Small intestine (tissue), 7 donors: ENCODE measurements around the gene SLC7A6. TPM values are rescaled to one million over a fixed set of nuclear protein-coding genes. Genes with fewer than 3 reads are reported as not detected.

Source experiments
- DNase-seq, 2 donors: peaks; one replicate each; pipeline versions ENCODE4 v3.0.0 to v3.0.0-alpha.2; 2013
- FAIRE-seq: peaks from 2 replicates; lab custom pipeline; 2012; peaks lifted over from hg19 to GRCh38; lab: Jason Lieb, UNC
- H3K27ac ChIP-seq, 3 donors: one replicate each; pipeline ENCODE4 v1.5.1; 2013; ENCODE audit warnings: low read length in 2 of 3, mild to moderate bottlenecking in 2 of 3, control low read depth in 1 of 3, inconsistent platforms in 1 of 3, low read depth in 1 of 3, moderate library complexity in 1 of 3
- H3K27me3 ChIP-seq, 3 donors: one replicate each; pipeline ENCODE4 v1.6.1; 2013; ENCODE audit warnings: low read length in 3 of 3, inconsistent platforms in 1 of 3; ENCODE audit not compliant: control insufficient read depth in 3 of 3, insufficient read depth in 3 of 3
- H3K36me3 ChIP-seq, 3 donors: one replicate each; pipeline ENCODE4 v1.6.1; 2013; ENCODE audit warnings: low read length in 3 of 3, inconsistent platforms in 1 of 3, low read depth in 1 of 3, mild to moderate bottlenecking in 1 of 3, moderate library complexity in 1 of 3; ENCODE audit not compliant: control insufficient read depth in 3 of 3, insufficient read depth in 2 of 3
- H3K4me1 ChIP-seq, 3 donors: one replicate each; pipeline ENCODE4 v1.6.1; 2013; ENCODE audit warnings: low read length in 2 of 3, inconsistent platforms in 1 of 3, low read depth in 1 of 3, mild to moderate bottlenecking in 1 of 3, moderate library complexity in 1 of 3; ENCODE audit not compliant: control insufficient read depth in 3 of 3, insufficient read depth in 2 of 3
- H3K4me3 ChIP-seq, 3 donors: one replicate each; pipeline ENCODE4 v1.5.1; 2013; ENCODE audit warnings: low read length in 3 of 3, control low read depth in 1 of 3, inconsistent platforms in 1 of 3, low read depth in 1 of 3, mild to moderate bottlenecking in 1 of 3, moderate library complexity in 1 of 3
- H3K9me3 ChIP-seq, 2 donors: one replicate each; pipeline ENCODE4 v1.6.1; 2013; ENCODE audit warnings: low read depth in 1 of 2, low read length in 1 of 2; ENCODE audit not compliant: control insufficient read depth in 2 of 2, insufficient read depth in 1 of 2
- WGBS, 3 donors: extraction: QIAGEN DNeasy Blood & Tissue Kit; methylation state at CpG; one replicate each; pipeline ENCODE4 v1.1.7; 2013; 5-methylcytosine and 5-hydroxymethylcytosine counted together
- polyA plus RNA-seq, 4 donors: library from polyadenylated mRNA; stranded (reverse) in 3 of 4; unstranded in 1 of 4; fragments of 200-250 nt in 3 of 4; fragments of 120-200 nt in 1 of 4; gene quantifications; one replicate each; pipeline versions ENCODE4 v1.2.1 to v1.2.3, GENCODE V29; 2013
- donor health status: healthy with polysubstance abuse.
- donor health status: control.
- donor health status: control.
- donor health status: Bipolar disorder and iron deficiency.
- donor health status: healthy.

Gene SLC7A6
- polyA plus RNA-seq, 4 donors: 2.0 to 8.5 (median 6.7) TPM

GRCh38 chr16:68236137-68236825, 28.0 kb upstream of the SLC7A6 start:
- Histone ChIP-seq H3K27ac (peak overlapping the region; percentile 94 to 99 (median 96)), H3K27me3 (peaks cover 0 to 16% (median 0%) of the 10 kb centered on the region in 3 donors), H3K36me3 (peaks cover 3 to 30% (median 6%) of the 10 kb centered on the region in 3 donors), H3K9me3 (no peaks in the 10 kb centered on the region), H3K4me3 (peak overlapping the region; percentile 55 to 79 (median 66)), H3K4me1 (peaks cover 0 to 38% (median 0%) of the 10 kb centered on the region in 3 donors)
- FAIRE-seq (no peak), DNase-seq (peak; percentile 95 to 96)
- 4 to 13% (median 9%) methylated on average over 30 to 45 of the region's 45 CpGs for WGBS, 3 donors

- FAIRE-seq (no peak), DNase-seq (peak; percentile 27 to 61)
- Histone ChIP-seq H3K4me3 (peak overlapping the region in 2 of 3 donors; percentile 66 to 74), H3K27ac (peak overlapping the region; percentile 94 to 99 (median 96)), H3K27me3 (peaks cover 0 to 16% (median 0%) of the 10 kb centered on the region in 3 donors), H3K36me3 (peaks cover 0 to 24% (median 6%) of the 10 kb centered on the region in 3 donors), H3K9me3 (no peaks in the 10 kb centered on the region), H3K4me1 (peaks cover 0 to 38% (median 0%) of the 10 kb centered on the region in 3 donors)
- WGBS, 3 donors: 7 to 14% (median 10%) methylated on average over 19 to 21 of the region's 21 CpGs
Measured at GRCh38 chr16:68236826-68237242, 27.5 kb upstream of the SLC7A6 start.

- no peaks in the 10 kb centered on the region for H3K9me3 ChIP-seq
- WGBS, 3 donors: 0 to 1% (median 1%) methylated on average over 61 to 72 of the region's 72 CpGs
- peaks cover 0 to 18% (median under 1%) of the 10 kb centered on the region in 3 donors for H3K36me3 ChIP-seq
- H3K27ac ChIP-seq: peak overlapping the region; percentile 94 to 99 (median 96)
- FAIRE-seq (no peak), DNase-seq (peak; percentile 99)
- H3K27me3 ChIP-seq: peaks cover 0 to 16% (median 0%) of the 10 kb centered on the region in 3 donors
- H3K4me1 ChIP-seq: peaks cover 0 to 38% (median 0%) of the 10 kb centered on the region in 3 donors
- H3K4me3 ChIP-seq: peak overlapping the region; percentile 7 to 74 (median 66)
Measured at GRCh38 chr16:68237243-68238028, 26.9 kb upstream of the SLC7A6 start.

- peak overlapping the region; percentile 7 to 55 (median 32) for H3K4me3 ChIP-seq
- WGBS, 3 donors: 8 to 13% (median 13%) methylated on average over 20 of the region's 20 CpGs
- peaks cover 0 to 16% (median 0%) of the 10 kb centered on the region in 3 donors for H3K27me3 ChIP-seq
- no peaks in the 10 kb centered on the region for H3K9me3 ChIP-seq
- peaks cover 0 to 37% (median 0%) of the 10 kb centered on the region in 3 donors for H3K4me1 ChIP-seq
- peaks cover 0 to 13% (median 0%) of the 10 kb centered on the region in 3 donors for H3K36me3 ChIP-seq
- DNase-seq (no peak), FAIRE-seq (no peak)
- H3K27ac ChIP-seq: peak overlapping the region; percentile 81 to 93 (median 93)
Measured at GRCh38 chr16:68238029-68238345, 26.3 kb upstream of the SLC7A6 start.

- no peak overlapping the region for H3K4me3 ChIP-seq
- H3K9me3 ChIP-seq: no peaks in the 10 kb centered on the region
- no peak overlapping the region for H3K27ac ChIP-seq
- FAIRE-seq (no peak), DNase-seq (no peak)
- peaks cover 2 to 31% (median 9%) of the 10 kb centered on the region in 3 donors for H3K4me1 ChIP-seq
- H3K36me3 ChIP-seq: peaks cover 0 to 1% (median 0%) of the 10 kb centered on the region in 3 donors
- 88 to 94% (median 92%) methylated on average over 7 of the region's 7 CpGs for WGBS, 3 donors
- peaks cover 0 to 1% (median 0%) of the 10 kb centered on the region in 3 donors for H3K27me3 ChIP-seq
Measured at GRCh38 chr16:68242085-68242484, 22.2 kb upstream of the SLC7A6 start.

- H3K36me3 ChIP-seq: peaks cover 0 to 11% (median 0%) of the 10 kb centered on the region in 3 donors
- no peaks in the 10 kb centered on the region for H3K9me3 ChIP-seq
- DNase-seq (no peak), FAIRE-seq (no peak)
- 81 to 86% (median 86%) methylated on average over 9 of the region's 9 CpGs for WGBS, 3 donors
- peaks cover 2 to 37% (median 9%) of the 10 kb centered on the region in 3 donors for H3K4me1 ChIP-seq
- H3K27me3 ChIP-seq: no peaks in the 10 kb centered on the region
- H3K27ac ChIP-seq: no peak overlapping the region
- no peak overlapping the region for H3K4me3 ChIP-seq
Measured at GRCh38 chr16:68242926-68243858, 21.1 kb upstream of the SLC7A6 start.

GRCh38 chr16:68244481-68244902, 19.8 kb upstream of the SLC7A6 start:
- Histone ChIP-seq H3K27me3 (no peaks in the 10 kb centered on the region), H3K36me3 (peaks cover 0 to 22% (median 0%) of the 10 kb centered on the region in 3 donors), H3K4me1 (peaks cover 2 to 36% (median 9%) of the 10 kb centered on the region in 3 donors), H3K9me3 (no peaks in the 10 kb centered on the region), H3K4me3 (peak overlapping the region; percentile 61 to 74 (median 68)), H3K27ac (no peak overlapping the region)
- no peak for DNase-seq
- WGBS, 3 donors: 5 to 8% (median 6%) methylated on average over 20 of the region's 20 CpGs
- FAIRE-seq: no peak
